Mesenchymal stem cell (in vitro differentiated cells and primary cell): ENCODE measurements around the gene DMD.

Experiments used
- DNase-seq: peaks from one replicate; pipeline ENCODE4 v3.0.0-alpha.2; 2013
- H2AFZ ChIP-seq: one replicate; pipeline ENCODE4 v1.6.1; 2013; ENCODE audit warnings: low read depth, mild to moderate bottlenecking, control low read depth, inconsistent platforms, low read length, moderate library complexity
- H2AK5ac ChIP-seq: 2 replicates; pipeline ENCODE4 v1.6.1; 2013; ENCODE audit warnings: low read length, moderate library complexity, mild to moderate bottlenecking, inconsistent platforms; ENCODE audit not compliant: severe bottlenecking
- H2BK120ac ChIP-seq: one replicate; pipeline ENCODE4 v1.6.1; 2013; ENCODE audit warnings: low read depth, mild to moderate bottlenecking, inconsistent platforms, low read length, moderate library complexity
- H2BK12ac ChIP-seq, 2 experiments: one replicate each; pipeline ENCODE4 v1.6.1; 2013; ENCODE audit warnings: inconsistent platforms in 2 of 2, low read length in 2 of 2, mild to moderate bottlenecking in 2 of 2, moderate library complexity in 2 of 2, control low read depth in 1 of 2
- H2BK15ac ChIP-seq: one replicate; pipeline ENCODE4 v1.6.1; 2013; ENCODE audit warnings: mild to moderate bottlenecking, low read depth, inconsistent platforms; ENCODE audit not compliant: poor library complexity, severe bottlenecking
- H2BK5ac ChIP-seq: 2 replicates; pipeline ENCODE4 v1.6.1; 2013; ENCODE audit warnings: low read depth, mild to moderate bottlenecking, low read length, control low read depth, inconsistent platforms; ENCODE audit not compliant: poor library complexity, severe bottlenecking
- H3K14ac ChIP-seq, 2 experiments: one replicate each; pipeline ENCODE4 v1.6.1; 2013; ENCODE audit warnings: inconsistent platforms in 2 of 2, low read length in 2 of 2, control low read depth in 1 of 2, mild to moderate bottlenecking in 1 of 2, moderate library complexity in 1 of 2
- H3K18ac ChIP-seq, 2 experiments: one replicate each; pipeline ENCODE4 v1.6.1; 2013; ENCODE audit warnings: inconsistent platforms in 2 of 2, low read length in 2 of 2, control low read depth in 1 of 2, low read depth in 1 of 2, mild to moderate bottlenecking in 1 of 2
- H3K23ac ChIP-seq, 2 experiments: one replicate each; pipeline ENCODE4 v1.6.1; 2013; ENCODE audit warnings: inconsistent platforms in 2 of 2, low read length in 2 of 2, mild to moderate bottlenecking in 2 of 2, moderate library complexity in 2 of 2, control low read depth in 1 of 2
- H3K27ac ChIP-seq: 2 replicates; pipeline ENCODE4 v1.5.1; 2013; ENCODE audit warnings: mild to moderate bottlenecking, moderate library complexity, low read length, control low read depth, inconsistent platforms; ENCODE audit not compliant: poor library complexity, severe bottlenecking
- H3K27me3 ChIP-seq, 2 experiments: 2 replicates each; pipeline versions ENCODE4 v1.6.1 to v1.7.0; 2013; ENCODE audit warnings: low read length in 2 of 2, mild to moderate bottlenecking in 2 of 2, moderate library complexity in 2 of 2, control low read depth in 1 of 2, inconsistent platforms in 1 of 2; ENCODE audit not compliant: control insufficient read depth in 1 of 2, insufficient read depth in 1 of 2
- H3K36me3 ChIP-seq, 2 experiments: 2 replicates each; pipeline versions ENCODE4 v1.6.1 to v1.7.0; 2013; ENCODE audit warnings: low read length in 2 of 2, control low read depth in 1 of 2, inconsistent platforms in 1 of 2, low read depth in 1 of 2, mild to moderate bottlenecking in 1 of 2; ENCODE audit not compliant: insufficient read depth in 2 of 2, control insufficient read depth in 1 of 2
- H3K4ac ChIP-seq, 2 experiments: one replicate each; pipeline ENCODE4 v1.6.1; 2013; ENCODE audit warnings: inconsistent platforms in 2 of 2, low read length in 2 of 2, mild to moderate bottlenecking in 2 of 2, moderate library complexity in 2 of 2, control low read depth in 1 of 2, low read depth in 1 of 2
- H3K4me1 ChIP-seq: 2 replicates; pipeline ENCODE4 v1.6.1; 2013; ENCODE audit warnings: low read depth, low read length, control low read depth; ENCODE audit not compliant: control insufficient read depth, insufficient read depth
- H3K4me2 ChIP-seq: 2 replicates; pipeline ENCODE4 v1.6.1; 2013; ENCODE audit warnings: low read length, mild to moderate bottlenecking, inconsistent platforms; ENCODE audit not compliant: poor library complexity, severe bottlenecking
- H3K4me3 ChIP-seq, 2 experiments: 2 replicates each; pipeline versions ENCODE4 v1.5.1 to v1.7.0; 2013; ENCODE audit warnings: low read length in 2 of 2, mild to moderate bottlenecking in 2 of 2, control low read depth in 1 of 2, low read depth in 1 of 2; ENCODE audit not compliant: insufficient read depth in 1 of 2
- H3K79me1 ChIP-seq: replicated peaks from 2 replicates; pipeline ENCODE4 v1.6.1; 2013; ENCODE audit warnings: mild to moderate bottlenecking, control low read depth, low read length, inconsistent platforms; ENCODE audit not compliant: poor library complexity, severe bottlenecking
- H3K9ac ChIP-seq: 2 replicates; pipeline ENCODE4 v1.7.0; 2013; ENCODE audit warnings: mild to moderate bottlenecking, low read length, moderate library complexity
- H3K9me3 ChIP-seq: 2 replicates; pipeline ENCODE4 v1.7.0; 2013; ENCODE audit warnings: mild to moderate bottlenecking, low read length; ENCODE audit not compliant: control insufficient read depth
- H4K8ac ChIP-seq: one replicate; pipeline ENCODE4 v1.6.1; 2013; ENCODE audit warnings: inconsistent platforms, mild to moderate bottlenecking, low read length, moderate library complexity
- H4K91ac ChIP-seq: one replicate; pipeline ENCODE4 v1.6.1; 2013; ENCODE audit warnings: mild to moderate bottlenecking, low read length, inconsistent platforms
- WGBS: methylation state at CpG from one replicate; pipeline ENCODE4 v1.1.7; 2013; ENCODE audit warnings: mixed read lengths; 5-methylcytosine and 5-hydroxymethylcytosine counted together

DMD gene

DNA sequence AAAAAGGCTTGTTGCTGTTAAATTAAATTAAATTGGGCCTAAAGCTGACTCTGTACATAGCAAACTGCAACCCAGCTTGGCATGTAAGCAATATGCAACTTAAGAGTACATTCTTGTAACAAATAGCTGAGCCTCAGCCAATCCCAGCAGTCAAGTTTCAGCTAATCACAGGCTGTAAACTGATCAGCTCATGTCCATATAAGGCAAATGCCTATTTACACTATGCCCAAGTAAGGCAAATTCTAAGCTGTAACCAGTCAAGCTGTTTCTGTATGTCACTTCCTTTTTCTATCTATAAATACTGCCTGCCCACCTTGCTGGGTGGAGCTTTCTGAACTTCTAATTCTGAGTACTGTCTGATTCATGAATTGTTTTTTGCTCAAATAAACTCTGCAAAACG lies 1710.4 kb downstream of the DMD start:
- H3K4me1 ChIP-seq: peaks cover 2% of the 10 kb centered on the region
- H3K36me3 ChIP-seq: no peaks in the 10 kb centered on the region
- H2BK120ac ChIP-seq: no peak overlapping the region
- H2BK15ac ChIP-seq: no peak overlapping the region
- H3K27me3 ChIP-seq: no peaks in the 10 kb centered on the region
- H3K9me3 ChIP-seq: no peaks in the 10 kb centered on the region
- H3K9ac ChIP-seq: no peak overlapping the region
- no peak overlapping the region for H3K4ac ChIP-seq
- no peak for DNase-seq
- no peak overlapping the region for H3K27ac ChIP-seq
- WGBS: no CpG with 5 or more reads among the region's 1 CpG
- no peak overlapping the region for H2AFZ ChIP-seq
- no peak overlapping the region for H3K18ac ChIP-seq
- no peak overlapping the region for H3K4me2 ChIP-seq
- no peak overlapping the region for H2BK12ac ChIP-seq
- no peak overlapping the region for H2BK5ac ChIP-seq
- no peak overlapping the region for H3K14ac ChIP-seq
- H4K8ac ChIP-seq: no peak overlapping the region
- H3K79me1 ChIP-seq: no peaks in the 10 kb centered on the region
- H2AK5ac ChIP-seq: no peak overlapping the region
- no peak overlapping the region for H3K4me3 ChIP-seq
- H4K91ac ChIP-seq: no peak overlapping the region
- no peak overlapping the region for H3K23ac ChIP-seq

DNA sequence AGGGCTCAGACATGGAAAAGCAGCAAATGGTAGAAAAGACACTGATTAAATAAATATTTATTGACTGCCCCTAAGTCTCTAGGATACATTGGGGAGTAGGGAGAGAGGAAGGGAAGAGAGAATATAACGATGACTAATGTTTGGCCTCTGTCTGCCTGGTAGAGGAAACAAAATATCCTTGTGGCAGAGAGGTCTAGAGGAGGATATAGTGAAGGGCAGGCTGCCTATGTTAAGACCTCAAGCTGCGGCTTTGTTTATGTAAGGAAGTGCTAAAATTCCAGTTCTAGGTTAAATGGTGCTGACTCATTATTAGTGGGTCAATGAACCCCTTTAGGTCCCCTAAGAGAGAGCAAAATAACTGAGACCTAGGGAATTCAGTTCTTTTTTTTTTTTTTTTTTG lies 1712.2 kb downstream of the DMD start:
- 0% methylated on average over 2 of the region's 2 CpGs for WGBS
- no peak overlapping the region for H2AK5ac ChIP-seq
- DNase-seq: peak; percentile 76

GRCh38 chrX:31497086-31497485 lies 1714.3 kb downstream of the DMD start:
- H2AK5ac ChIP-seq: no peak overlapping the region
- no peak overlapping the region for H3K4me2 ChIP-seq
- H3K27ac ChIP-seq: peak overlapping the region; percentile 76
- no peaks in the 10 kb centered on the region for H3K79me1 ChIP-seq
- no peak overlapping the region for H2AFZ ChIP-seq
- WGBS: 31% methylated on average over 2 of the region's 3 CpGs
- no peak overlapping the region for H3K14ac ChIP-seq
- H3K4me1 ChIP-seq: peaks cover 2% of the 10 kb centered on the region
- no peak overlapping the region for H4K91ac ChIP-seq
- DNase-seq: peak; percentile 29
- H3K27me3 ChIP-seq: no peaks in the 10 kb centered on the region
- no peak overlapping the region for H3K9ac ChIP-seq
- H2BK12ac ChIP-seq: no peak overlapping the region
- H2BK15ac ChIP-seq: no peak overlapping the region
- H3K4me3 ChIP-seq: no peak overlapping the region
- no peak overlapping the region for H2BK120ac ChIP-seq
- H2BK5ac ChIP-seq: no peak overlapping the region
- H4K8ac ChIP-seq: no peak overlapping the region
- no peaks in the 10 kb centered on the region for H3K36me3 ChIP-seq
- H3K4ac ChIP-seq: no peak overlapping the region
- H3K23ac ChIP-seq: no peak overlapping the region
- no peaks in the 10 kb centered on the region for H3K9me3 ChIP-seq
- H3K18ac ChIP-seq: no peak overlapping the region

More for the DNA sequence above, 1712.2 kb downstream of the DMD start:
- H2BK12ac ChIP-seq: no peak overlapping the region
- H3K18ac ChIP-seq: no peak overlapping the region
- no peak overlapping the region for H3K4me3 ChIP-seq
- no peak overlapping the region for H3K4ac ChIP-seq
- no peaks in the 10 kb centered on the region for H3K36me3 ChIP-seq
- H4K8ac ChIP-seq: no peak overlapping the region
- H2BK120ac ChIP-seq: no peak overlapping the region
- peaks cover 2% of the 10 kb centered on the region for H3K4me1 ChIP-seq
- H3K27me3 ChIP-seq: no peaks in the 10 kb centered on the region
- no peak overlapping the region for H3K4me2 ChIP-seq
- H2BK5ac ChIP-seq: peak overlapping the region; percentile 19
- no peaks in the 10 kb centered on the region for H3K79me1 ChIP-seq
- H4K91ac ChIP-seq: no peak overlapping the region
- no peak overlapping the region for H2BK15ac ChIP-seq
- no peak overlapping the region for H3K9ac ChIP-seq
- no peaks in the 10 kb centered on the region for H3K9me3 ChIP-seq
- no peak overlapping the region for H2AFZ ChIP-seq
- peak overlapping the region; percentile 82 for H3K27ac ChIP-seq
- no peak overlapping the region for H3K23ac ChIP-seq
- H3K14ac ChIP-seq: no peak overlapping the region

DNA sequence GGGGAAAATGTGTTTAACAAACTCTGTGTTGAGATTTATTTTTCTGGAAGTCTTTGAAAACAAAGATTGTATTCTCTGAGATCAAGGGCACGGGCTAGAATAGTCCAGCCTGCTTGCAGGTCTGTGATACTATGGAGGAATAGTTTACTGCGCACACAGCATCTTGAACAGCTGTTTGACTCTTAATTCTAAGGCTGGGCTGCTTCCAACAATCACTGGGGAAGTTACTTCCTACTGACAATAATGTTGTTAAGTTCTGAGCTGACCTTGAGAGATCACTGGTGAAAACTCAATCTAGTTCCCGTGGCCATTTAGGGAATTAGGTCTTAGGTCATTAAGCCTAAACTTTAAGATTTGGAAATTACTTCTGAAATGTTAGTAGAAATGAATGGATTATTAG lies 1723.4 kb downstream of the DMD start:
- Histone ChIP-seq H2BK120ac (no peak overlapping the region), H2AK5ac (no peak overlapping the region), H4K91ac (no peak overlapping the region), H3K27me3 (no peaks in the 10 kb centered on the region), H3K4me1 (no peaks in the 10 kb centered on the region), H3K27ac (no peak overlapping the region), H2BK12ac (no peak overlapping the region), H3K9ac (no peak overlapping the region), H2BK15ac (no peak overlapping the region), H4K8ac (no peak overlapping the region), H3K4ac (no peak overlapping the region), H3K14ac (no peak overlapping the region), H3K23ac (no peak overlapping the region), H2BK5ac (no peak overlapping the region), H3K4me2 (no peak overlapping the region), H3K79me1 (no peaks in the 10 kb centered on the region), H3K36me3 (no peaks in the 10 kb centered on the region), H3K9me3 (no peaks in the 10 kb centered on the region), H2AFZ (no peak overlapping the region), H3K4me3 (no peak overlapping the region), H3K18ac (no peak overlapping the region)
- 92% methylated on average over 3 of the region's 3 CpGs for WGBS
- DNase-seq: no peak
